Activated naive CD8-positive, alpha-beta T cell treated with anti-CD3 and anti-CD28 coated beads for 36 hours (primary cell): Measurements from ENCODE around the gene DUOX2. TPM values are rescaled to one million over a fixed set of nuclear protein-coding genes. Genes with fewer than 3 reads are reported as not detected.
A peak's percentile ranks its signal among the peaks of the same experiment; 100 is the strongest.

Source experiments
- DNase-seq: peaks from one replicate; pipeline ENCODE4 v3.0.0; 2021
- H3K27ac Mint-ChIP-seq: one replicate; pipeline ENCODE4 v1.8.0; 2022; ENCODE audit warnings: mild to moderate bottlenecking, moderate library complexity, mixed read lengths
- H3K27me3 Mint-ChIP-seq: one replicate; pipeline ENCODE4 v1.8.0; 2022; ENCODE audit warnings: mild to moderate bottlenecking, mixed read lengths
- H3K36me3 Mint-ChIP-seq: one replicate; pipeline ENCODE4 v1.8.0; 2021; ENCODE audit warnings: mild to moderate bottlenecking, mixed read lengths
- H3K4me1 Mint-ChIP-seq: one replicate; pipeline ENCODE4 v1.8.0; 2021; ENCODE audit warnings: mixed read lengths
- H3K4me3 Mint-ChIP-seq: one replicate; pipeline ENCODE4 v1.8.0; 2022; ENCODE audit warnings: mild to moderate bottlenecking, moderate library complexity, mixed read lengths
- H3K9me3 Mint-ChIP-seq: one replicate; pipeline ENCODE4 v1.8.0; 2022; ENCODE audit warnings: mixed read lengths
- total RNA-seq, 2 experiments: library from RNA; stranded (reverse); gene quantifications; one replicate each; pipeline ENCODE4 v1.2.3, GENCODE V29; 2021

Gene DUOX2
- total RNA-seq, 2 experiments from 2014 or later: not detected

- H3K9me3 Mint-ChIP-seq: no peaks in the 10 kb centered on the region
- peaks cover 9% of the 10 kb centered on the region for H3K4me1 Mint-ChIP-seq
- no peaks in the 10 kb centered on the region for H3K36me3 Mint-ChIP-seq
- no peak for DNase-seq
- H3K27me3 Mint-ChIP-seq: peaks cover 74% of the 10 kb centered on the region
- H3K27ac Mint-ChIP-seq: no peak overlapping the region
- H3K4me3 Mint-ChIP-seq: no peak overlapping the region
Measured at GRCh38 chr15:45131510-45131909, 17.5 kb upstream of the DUOX2 start.

- Mint-ChIP-seq H3K36me3 (no peaks in the 10 kb centered on the region), H3K4me3 (no peak overlapping the region), H3K4me1 (peaks cover 4% of the 10 kb centered on the region), H3K9me3 (no peaks in the 10 kb centered on the region), H3K27ac (no peak overlapping the region), H3K27me3 (peaks cover 78% of the 10 kb centered on the region)
- no peak for DNase-seq
Measured at GRCh38 chr15:45130291-45131000, 16.5 kb upstream of the DUOX2 start.

DNA sequence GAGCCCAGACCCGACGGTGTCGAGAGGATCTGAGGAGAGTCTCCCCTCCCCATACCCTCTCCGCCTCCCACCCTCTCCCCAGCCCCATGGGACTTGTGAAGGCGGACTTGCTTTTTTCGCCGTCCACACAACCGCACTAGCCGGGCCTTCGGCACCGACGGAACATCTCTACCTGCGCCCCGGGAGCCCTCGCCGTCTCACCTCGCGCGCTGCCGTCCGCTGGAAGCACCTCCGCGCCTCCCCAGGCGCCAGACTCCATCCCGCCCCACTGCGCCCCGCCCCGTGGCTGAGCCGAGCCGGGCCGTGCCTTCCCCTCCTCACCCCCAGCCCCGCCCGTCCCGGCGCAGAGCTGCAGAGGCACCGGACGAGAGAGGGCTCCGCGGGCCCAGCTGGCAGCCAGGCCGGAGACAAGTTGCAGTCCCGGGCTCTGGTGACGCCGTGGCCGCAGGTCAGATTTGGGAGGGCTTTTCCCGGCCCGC lies 15.7 kb upstream of the DUOX2 start, which contains the start of the genes DUOX1 and DUOXA1:
DUOX1 (plus strand) TSS at position 344 of the 479 bp plus-strand sequence. CDS start 1,973 bp downstream, outside the sequence.
DUOXA1 (minus strand) TSS at position 229 of the 479 bp plus-strand sequence. CDS start 6,865 bp downstream, outside the sequence.
- Mint-ChIP-seq H3K36me3 (no peaks in the 10 kb centered on the region), H3K27ac (no peak within 1 kb of the TSS), H3K27me3 (peaks cover 81% of the 10 kb centered on the region), H3K4me3 (no peak within 1 kb of the TSS), H3K9me3 (no peaks in the 10 kb centered on the region), H3K4me1 (peaks cover under 1% of the 10 kb centered on the region)
- no peak for DNase-seq

DNA sequence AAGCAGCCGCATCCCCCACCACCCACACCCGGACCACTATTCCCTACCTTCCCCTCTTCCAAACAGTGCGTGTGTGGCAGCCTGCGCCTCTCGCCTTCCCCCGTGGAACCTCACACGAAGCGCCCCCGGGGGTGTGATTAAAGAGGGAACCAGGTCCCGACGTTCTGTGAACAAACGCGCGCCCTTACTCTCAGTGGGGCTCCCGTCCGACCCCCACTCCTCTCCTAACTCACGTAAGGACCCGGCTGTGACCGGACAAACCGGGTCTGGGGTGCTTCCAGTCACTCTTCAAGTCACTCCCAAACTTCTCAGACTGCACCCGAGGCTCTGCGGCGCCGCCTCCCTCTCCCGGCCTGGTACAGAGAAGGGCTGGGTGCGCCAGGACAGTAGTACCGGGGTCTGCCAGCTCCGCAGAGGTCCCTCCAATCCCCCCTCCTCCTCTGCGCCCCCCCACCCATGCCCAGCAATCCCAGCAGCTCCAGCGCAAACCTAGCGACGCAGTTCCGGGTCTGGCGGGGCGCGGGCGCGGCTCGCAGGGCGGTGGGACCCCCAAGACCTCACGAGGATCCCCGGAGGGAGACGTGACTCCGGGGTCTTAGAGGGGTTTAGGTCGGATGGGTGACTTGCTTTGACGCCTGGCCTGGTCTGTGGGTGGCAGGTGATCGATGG lies 15.1 kb upstream of the DUOX2 start:
- Mint-ChIP-seq H3K4me1 (no peaks in the 10 kb centered on the region), H3K27ac (no peak overlapping the region), H3K9me3 (no peaks in the 10 kb centered on the region), H3K4me3 (no peak overlapping the region), H3K36me3 (no peaks in the 10 kb centered on the region), H3K27me3 (peaks cover 75% of the 10 kb centered on the region)
- no peak for DNase-seq

GRCh38 chr15:45126535-45127158 lies 12.7 kb upstream of the DUOX2 start:
- Mint-ChIP-seq H3K27me3 (peaks cover 67% of the 10 kb centered on the region), H3K9me3 (no peaks in the 10 kb centered on the region), H3K4me3 (no peak overlapping the region), H3K36me3 (no peaks in the 10 kb centered on the region), H3K4me1 (no peaks in the 10 kb centered on the region), H3K27ac (no peak overlapping the region)
- DNase-seq: no peak

GRCh38 chr15:45123397-45123796 lies 9.4 kb upstream of the DUOX2 start:
- Mint-ChIP-seq H3K4me3 (no peak overlapping the region), H3K9me3 (no peaks in the 10 kb centered on the region), H3K27ac (no peak overlapping the region), H3K4me1 (no peaks in the 10 kb centered on the region), H3K27me3 (peaks cover 54% of the 10 kb centered on the region), H3K36me3 (no peaks in the 10 kb centered on the region)
- no peak for DNase-seq

DNA sequence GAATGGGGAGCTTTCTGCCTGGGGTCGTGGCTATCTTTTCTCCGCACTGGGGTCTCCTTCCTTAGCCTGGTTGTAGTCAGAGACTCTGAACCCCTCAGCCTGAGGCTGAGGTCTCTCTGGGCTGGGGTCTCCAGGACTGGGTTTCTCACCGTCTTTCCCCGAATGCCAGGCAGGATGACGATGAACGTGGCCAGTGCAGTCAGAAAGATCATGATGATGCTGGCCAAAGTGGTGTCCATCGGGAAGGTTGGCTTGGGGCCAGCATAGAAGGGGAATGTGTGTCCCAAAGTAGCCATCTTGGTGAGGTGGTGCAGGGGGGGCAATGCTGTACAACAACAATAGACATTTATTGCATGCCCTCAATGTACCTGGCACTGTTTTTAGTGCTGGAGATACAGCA lies 8.7 kb upstream of the DUOX2 start:
- Mint-ChIP-seq H3K27me3 (peaks cover 54% of the 10 kb centered on the region), H3K27ac (no peak overlapping the region), H3K4me1 (peaks cover 2% of the 10 kb centered on the region), H3K4me3 (no peak overlapping the region), H3K36me3 (no peaks in the 10 kb centered on the region), H3K9me3 (no peaks in the 10 kb centered on the region)
- DNase-seq: no peak

- H3K27ac Mint-ChIP-seq: no peak overlapping the region
- H3K9me3 Mint-ChIP-seq: no peaks in the 10 kb centered on the region
- H3K27me3 Mint-ChIP-seq: peaks cover 58% of the 10 kb centered on the region
- DNase-seq: no peak
- peaks cover 8% of the 10 kb centered on the region for H3K4me1 Mint-ChIP-seq
- H3K4me3 Mint-ChIP-seq: no peak overlapping the region
- H3K36me3 Mint-ChIP-seq: no peaks in the 10 kb centered on the region
Measured at GRCh38 chr15:45121706-45122417, 7.9 kb upstream of the DUOX2 start.

DNA sequence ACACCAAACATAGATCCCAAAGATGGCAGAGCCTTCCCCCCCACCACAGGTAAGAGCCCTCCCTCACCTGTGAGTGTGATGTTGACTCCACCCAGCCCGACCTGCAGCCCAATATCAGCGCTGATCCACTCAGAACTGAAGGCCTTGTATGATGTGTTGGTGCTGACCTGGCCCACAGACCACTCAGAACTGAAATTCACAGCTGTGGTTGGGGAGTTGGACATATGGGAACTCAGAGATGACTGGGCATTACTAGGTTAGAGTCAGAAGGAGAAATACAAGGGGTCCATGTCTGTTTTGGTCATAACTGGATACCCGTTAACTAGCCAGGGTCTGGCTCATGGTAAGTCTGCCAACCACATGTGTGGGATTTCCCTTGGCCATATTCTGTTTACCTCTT lies 7.0 kb upstream of the DUOX2 start:
- no peak for DNase-seq
- no peaks in the 10 kb centered on the region for H3K9me3 Mint-ChIP-seq
- H3K27ac Mint-ChIP-seq: no peak overlapping the region
- H3K4me1 Mint-ChIP-seq: peaks cover 8% of the 10 kb centered on the region
- no peaks in the 10 kb centered on the region for H3K36me3 Mint-ChIP-seq
- H3K27me3 Mint-ChIP-seq: peaks cover 63% of the 10 kb centered on the region
- no peak overlapping the region for H3K4me3 Mint-ChIP-seq

GRCh38 chr15:45120081-45120972 lies 6.4 kb upstream of the DUOX2 start:
- H3K36me3 Mint-ChIP-seq: no peaks in the 10 kb centered on the region
- no peak for DNase-seq
- peaks cover 63% of the 10 kb centered on the region for H3K27me3 Mint-ChIP-seq
- H3K4me3 Mint-ChIP-seq: no peak overlapping the region
- H3K27ac Mint-ChIP-seq: no peak overlapping the region
- no peaks in the 10 kb centered on the region for H3K9me3 Mint-ChIP-seq
- H3K4me1 Mint-ChIP-seq: peaks cover 11% of the 10 kb centered on the region

GRCh38 chr15:45118996-45119395 lies 5.0 kb upstream of the DUOX2 start:
- H3K27ac Mint-ChIP-seq: no peak overlapping the region
- no peaks in the 10 kb centered on the region for H3K9me3 Mint-ChIP-seq
- H3K36me3 Mint-ChIP-seq: no peaks in the 10 kb centered on the region
- DNase-seq: no peak
- no peak overlapping the region for H3K4me3 Mint-ChIP-seq
- peaks cover 17% of the 10 kb centered on the region for H3K4me1 Mint-ChIP-seq
- peaks cover 70% of the 10 kb centered on the region for H3K27me3 Mint-ChIP-seq

DNA sequence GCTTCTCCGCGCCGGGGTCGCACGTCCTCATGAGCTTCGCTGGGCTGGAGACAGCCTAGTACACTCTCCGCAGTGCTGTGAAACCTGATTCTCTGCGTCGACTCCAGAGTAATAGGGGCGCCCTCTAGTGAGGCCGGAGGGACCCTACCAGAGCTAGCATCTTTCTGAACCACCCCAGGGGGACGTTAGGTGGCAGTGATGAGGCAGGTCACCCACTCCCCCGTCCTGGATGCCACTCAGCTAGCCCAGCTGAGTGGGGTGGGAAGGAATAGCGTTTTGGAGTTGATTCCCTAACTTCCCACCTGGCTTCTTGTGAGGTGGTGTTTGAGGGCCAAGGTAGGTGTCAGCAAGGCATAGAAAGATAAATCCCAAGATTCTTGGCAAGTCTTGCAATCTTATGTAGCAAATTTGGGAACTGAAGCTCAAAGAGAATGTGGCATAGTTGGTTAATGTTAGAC lies 4.2 kb upstream of the DUOX2 start:
- Mint-ChIP-seq H3K27me3 (peaks cover 77% of the 10 kb centered on the region), H3K4me3 (peak overlapping the region; percentile 52), H3K9me3 (no peaks in the 10 kb centered on the region), H3K4me1 (peaks cover 25% of the 10 kb centered on the region), H3K36me3 (no peaks in the 10 kb centered on the region), H3K27ac (no peak overlapping the region)
- peak; percentile 84 for DNase-seq

GRCh38 chr15:45117308-45118130 lies 3.5 kb upstream of the DUOX2 start:
- Mint-ChIP-seq H3K27me3 (peaks cover 77% of the 10 kb centered on the region), H3K36me3 (no peaks in the 10 kb centered on the region), H3K9me3 (no peaks in the 10 kb centered on the region), H3K27ac (no peak overlapping the region), H3K4me3 (peak overlapping the region; percentile 52), H3K4me1 (peaks cover 28% of the 10 kb centered on the region)
- no peak for DNase-seq
